A673 (cell line): ENCODE results near the gene ADAMTS2. TPM values are rescaled to one million over a fixed set of nuclear protein-coding genes. Genes with fewer than 3 reads are reported as not detected.

Experiments
- BruUV-seq: library from RNA; stranded (reverse); fragments of 400-500 nt; replicated peaks from 2 replicates; lab custom pipeline; 2021; lab: Mats Ljungman, UMichigan
- CTCF ChIA-PET: fragments of 300-600 bp; sonication (Branson Sonifier 250); formaldehyde crosslinking; loops from one replicate; lab custom pipeline; 2022; ENCODE audit warnings: antibody characterized with exemption; lab: Charles Lee
- POLR2A ChIA-PET: fragments of 300-600 bp; sonication (Branson Sonifier 250); formaldehyde crosslinking; loops from one replicate; lab custom pipeline; 2022; ENCODE audit warnings: antibody characterized with exemption; ENCODE audit not compliant: low non-redundant PET; lab: Charles Lee
- DNase-seq: peaks from one replicate; pipeline ENCODE4 v3.0.0-alpha.2; 2015; ENCODE audit warnings: low spot score
- H3K27ac ChIP-seq: fragments of 200-600 bp; sonication (generic); 2 replicates; pipeline ENCODE4 v1.5.1; 2016; ENCODE audit warnings: mixed run types, low read depth, mild to moderate bottlenecking, mixed read lengths, antibody characterized with exemption, low read length; ENCODE audit not compliant: poor library complexity, severe bottlenecking
- H3K27me3 ChIP-seq: fragments of 200-600 bp; sonication (generic); replicated peaks from 2 replicates; pipeline ENCODE4 v1.6.1; 2017; ENCODE audit warnings: mixed run types, low read depth, mild to moderate bottlenecking, mixed read lengths, antibody characterized with exemption, low read length; ENCODE audit not compliant: insufficient read depth, poor library complexity
- H3K36me3 ChIP-seq: fragments of 200-600 bp; sonication (generic); 2 replicates; pipeline ENCODE4 v1.6.1; 2016; ENCODE audit warnings: mixed run types, mild to moderate bottlenecking, mixed read lengths, antibody characterized with exemption, low read length; ENCODE audit not compliant: insufficient read depth, poor library complexity, severe bottlenecking
- H3K4me1 ChIP-seq: fragments of 200-600 bp; sonication (generic); 2 replicates; pipeline ENCODE4 v1.6.1; 2017; ENCODE audit warnings: mixed run types, mild to moderate bottlenecking, mixed read lengths, antibody characterized with exemption, low read length; ENCODE audit not compliant: insufficient read depth, poor library complexity, severe bottlenecking
- H3K4me3 ChIP-seq: fragments of 200-600 bp; sonication (generic); 2 replicates; pipeline ENCODE4 v1.5.1; 2016; ENCODE audit warnings: low read depth, mixed run types, mild to moderate bottlenecking, mixed read lengths, low read length; ENCODE audit not compliant: poor library complexity, severe bottlenecking
- H3K9me3 ChIP-seq: fragments of 200-600 bp; sonication (generic); 2 replicates; pipeline ENCODE4 v1.6.1; 2016; ENCODE audit warnings: mixed run types, low read depth, mild to moderate bottlenecking, mixed read lengths, antibody characterized with exemption, low read length; ENCODE audit not compliant: poor library complexity, severe bottlenecking
- CTCF ChIP-seq: fragments of 300-800, 200-600 bp; sonication (generic); conservative IDR thresholded peaks from 2 replicates; pipeline ENCODE4 v1.5.1; 2017; ENCODE audit warnings: low read depth, mild to moderate bottlenecking, antibody characterized with exemption, low read length, moderate library complexity, mixed read lengths
- EZH2 ChIP-seq: fragments of 200-600 bp; sonication (generic); IDR thresholded peaks from 2 replicates; pipeline ENCODE4 v1.6.1; 2017; ENCODE audit warnings: borderline replicate concordance, low read depth, mild to moderate bottlenecking, mixed read lengths, antibody characterized with exemption, low read length; ENCODE audit not compliant: poor library complexity, severe bottlenecking
- intact Hi-C: fragments of 100-400 bp; cut with micrococcal nuclease; formaldehyde crosslinking; loops from one replicate; pipeline ENCODE4 v1.10.0; 2022; ENCODE audit not compliant: unreplicated experiment
- total RNA-seq: library from RNA; stranded (reverse); gene quantifications from 2 replicates; pipeline ENCODE4 v1.2.3, GENCODE V29; 2021

The ADAMTS2 gene
- total RNA-seq, 1 experiment from 2014 or later, result 0.39 TPM

DNA sequence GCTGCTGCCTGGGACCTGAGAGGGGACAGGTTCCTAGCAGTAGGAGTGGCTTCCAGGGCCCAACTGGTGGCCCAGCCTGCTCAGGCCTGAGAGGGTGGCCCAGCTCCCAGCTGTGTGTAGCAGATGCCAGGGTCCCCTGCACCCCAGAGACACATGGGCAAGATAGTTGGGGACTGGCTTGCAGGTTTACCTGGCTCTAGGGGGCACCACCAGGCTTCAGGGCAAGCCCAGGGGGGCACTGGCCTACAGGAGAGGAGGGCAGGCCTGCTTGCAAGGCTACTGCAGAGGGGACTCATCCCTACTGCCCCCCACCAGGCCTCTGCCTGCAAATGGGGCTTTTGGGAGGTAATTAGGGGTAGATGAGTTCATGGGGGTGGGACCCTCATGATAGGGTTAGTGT is 161.8 kb downstream of the ADAMTS2 start:
- TF ChIP-seq EZH2 (no peak), CTCF (no peak)
- H3K9me3 ChIP-seq, result no peaks in the 10 kb centered on the region
- BruUV-seq, result no TSS peak

DNA sequence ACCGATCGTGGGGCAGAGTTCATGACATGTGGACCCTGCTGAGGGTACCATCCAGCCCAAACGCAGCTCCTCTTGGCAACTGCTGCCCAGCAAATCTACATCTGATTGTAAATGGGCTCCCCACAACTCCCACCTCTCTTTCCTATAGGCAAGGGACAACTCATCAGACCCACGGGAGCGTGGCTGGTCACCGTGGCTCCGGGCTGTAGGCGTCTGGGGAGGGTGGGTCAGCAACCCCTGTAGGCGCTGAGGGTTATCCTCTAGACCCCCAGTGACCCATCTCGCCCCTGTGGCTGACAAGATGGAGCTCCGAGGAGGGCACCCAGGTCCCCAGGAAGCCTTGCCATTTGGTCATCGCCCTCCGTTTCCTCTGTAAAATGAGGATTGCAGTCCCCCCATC is 162.7 kb downstream of the ADAMTS2 start:
- DNase-seq, result no peak

More for the DNA sequence above, 161.8 kb downstream of the ADAMTS2 start:
- H3K27ac ChIP-seq, result no peak overlapping the region
- H3K27me3 ChIP-seq, result no peaks in the 10 kb centered on the region
- POLR2A ChIA-PET, result no interaction called here
- H3K36me3 ChIP-seq, result no peaks in the 10 kb centered on the region
- CTCF ChIA-PET, result no interaction called here
- no peak overlapping the region for H3K4me3 ChIP-seq
- H3K4me1 ChIP-seq, result no peaks in the 10 kb centered on the region
- no peak for DNase-seq
- intact Hi-C loops, result no loop called here

DNA sequence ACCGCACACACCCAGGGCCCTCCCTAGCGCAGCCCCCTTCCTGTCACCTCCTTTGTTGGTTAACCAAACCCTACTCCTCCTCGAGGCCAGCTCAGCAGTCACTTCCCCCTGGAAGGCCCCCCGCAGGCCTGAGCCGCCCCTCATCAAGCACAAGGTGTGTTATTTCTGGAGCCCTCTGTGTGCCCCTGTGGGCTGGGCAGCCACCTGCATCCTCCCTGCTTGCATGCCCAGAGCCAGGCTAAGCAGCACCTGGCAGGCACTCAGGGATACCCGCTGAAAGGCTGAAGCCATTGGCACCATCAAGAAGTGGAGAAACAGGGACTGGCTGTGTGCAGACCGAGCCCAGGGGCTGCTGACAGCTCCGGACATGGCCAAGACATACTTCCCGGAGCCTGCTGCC is 163.3 kb downstream of the ADAMTS2 start:
- CTCF ChIA-PET, result no interaction called here
- Histone ChIP-seq H3K27me3 (peaks cover 3% of the 10 kb centered on the region), H3K4me1 (no peaks in the 10 kb centered on the region), H3K4me3 (no peak overlapping the region), H3K27ac (no peak overlapping the region), H3K9me3 (no peaks in the 10 kb centered on the region), H3K36me3 (no peaks in the 10 kb centered on the region)
- intact Hi-C loops, result no loop called here
- BruUV-seq, result no TSS peak
- no peak for DNase-seq
- POLR2A ChIA-PET, result no interaction called here
- TF ChIP-seq EZH2 (no peak), CTCF (no peak)

More for the DNA sequence above, 162.7 kb downstream of the ADAMTS2 start:
- ChIA-PET CTCF (no interaction called here), POLR2A (no interaction called here)
- H3K4me1 ChIP-seq, result no peaks in the 10 kb centered on the region
- H3K4me3 ChIP-seq, result no peak overlapping the region
- no peaks in the 10 kb centered on the region for H3K36me3 ChIP-seq
- H3K9me3 ChIP-seq, result no peaks in the 10 kb centered on the region
- intact Hi-C loops, result no loop called here
- H3K27ac ChIP-seq, result no peak overlapping the region
- no TSS peak for BruUV-seq
- TF ChIP-seq EZH2, result no peak
- TF ChIP-seq CTCF, result no peak
- H3K27me3 ChIP-seq, result no peaks in the 10 kb centered on the region
